GM12873 (cell line): ENCODE data around the gene EZH1.

ENCODE experiments used
- CTCF ChIP-seq: IDR thresholded peaks from 2 replicates; pipeline ENCODE4 v1.5.1; 2012; ENCODE audit warnings: low read depth, mild to moderate bottlenecking, moderate library complexity, low read length, control low read depth; ENCODE audit not compliant: insufficient read depth; ENCODE audit errors: missing control alignments

EZH1 gene

GRCh38 chr17:42682722-42683403 lies 62.0 kb downstream of the EZH1 start:
- no peak for TF ChIP-seq CTCF

GRCh38 chr17:42681976-42682721 lies 62.7 kb downstream of the EZH1 start, which contains the start of gene CNTNAP1:
TSS of gene CNTNAP1 (plus strand) at chr17:42682531. CDS start at chr17:42682830, 299 bp downstream.
- no peak for TF ChIP-seq CTCF

GRCh38 chr17:42680331-42680808 lies 64.5 kb downstream of the EZH1 start:
- TF ChIP-seq CTCF: peak; percentile 7

GRCh38 chr17:42679492-42680330 lies 65.1 kb downstream of the EZH1 start:
- peak; percentile 94 for TF ChIP-seq CTCF

- no peak for TF ChIP-seq CTCF
Observed at GRCh38 chr17:42678951-42679491, 65.8 kb downstream of the EZH1 start.

GRCh38 chr17:42677921-42678781 lies 66.7 kb downstream of the EZH1 start:
- no peak for TF ChIP-seq CTCF
